GM10248 (cell line): ENCODE results near the gene SLC39A13.

Source experiments
- CTCF ChIA-PET: fragments of 300-600 bp; sonication (Branson Sonifier 250); formaldehyde crosslinking; extraction: SDS; loops from one replicate; lab custom pipeline; 2021; ENCODE audit warnings: antibody characterized with exemption; lab: Yijun Ruan, JAX
- POLR2A ChIA-PET: fragments of 350-650 bp; sonication (Branson Sonifier 250); formaldehyde crosslinking; extraction: SDS; loops from one replicate; lab custom pipeline; 2020; ENCODE audit warnings: antibody characterized with exemption; lab: Yijun Ruan, JAX
- DNase-seq: peaks from one replicate; pipeline ENCODE4 v3.0.0; 2012; ENCODE audit errors: extremely low spot score
- TF ChIP-seq, protein P1 (sequence below): IDR thresholded peaks from 2 replicates; pipeline ENCODE4 v1.5.1; 2012; ENCODE audit warnings: mild to moderate bottlenecking, low read depth; ENCODE audit errors: extremely low read depth, missing control alignments, control extremely low read depth

Gene SLC39A13

DNA sequence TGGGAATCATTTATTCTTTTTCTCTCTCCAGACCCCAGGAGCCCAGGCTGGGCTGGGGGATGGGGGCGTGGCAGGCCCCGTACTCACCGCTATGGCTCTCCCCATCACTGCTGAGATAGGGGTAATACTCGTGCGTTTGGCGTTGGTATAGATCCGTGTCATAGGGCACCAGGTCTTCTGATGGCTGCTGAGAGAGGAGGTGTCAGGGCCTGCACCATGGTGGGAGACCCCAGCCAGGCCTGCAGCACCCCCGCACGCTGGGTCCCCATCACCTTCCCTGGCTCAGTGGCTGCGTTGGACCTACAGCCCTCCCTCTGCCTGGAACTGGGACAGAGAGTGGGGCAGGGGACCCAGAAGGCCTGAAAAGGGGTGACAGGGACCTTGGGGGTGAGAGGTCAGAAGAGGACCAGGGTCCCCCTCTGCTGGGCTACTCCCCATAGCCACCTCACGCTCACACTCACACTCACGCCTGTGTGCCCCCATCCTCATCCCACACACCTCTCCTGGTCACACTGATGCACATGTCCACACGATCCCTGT is 32.8 kb upstream of the SLC39A13 start:
- TF ChIP-seq, protein P1, sequence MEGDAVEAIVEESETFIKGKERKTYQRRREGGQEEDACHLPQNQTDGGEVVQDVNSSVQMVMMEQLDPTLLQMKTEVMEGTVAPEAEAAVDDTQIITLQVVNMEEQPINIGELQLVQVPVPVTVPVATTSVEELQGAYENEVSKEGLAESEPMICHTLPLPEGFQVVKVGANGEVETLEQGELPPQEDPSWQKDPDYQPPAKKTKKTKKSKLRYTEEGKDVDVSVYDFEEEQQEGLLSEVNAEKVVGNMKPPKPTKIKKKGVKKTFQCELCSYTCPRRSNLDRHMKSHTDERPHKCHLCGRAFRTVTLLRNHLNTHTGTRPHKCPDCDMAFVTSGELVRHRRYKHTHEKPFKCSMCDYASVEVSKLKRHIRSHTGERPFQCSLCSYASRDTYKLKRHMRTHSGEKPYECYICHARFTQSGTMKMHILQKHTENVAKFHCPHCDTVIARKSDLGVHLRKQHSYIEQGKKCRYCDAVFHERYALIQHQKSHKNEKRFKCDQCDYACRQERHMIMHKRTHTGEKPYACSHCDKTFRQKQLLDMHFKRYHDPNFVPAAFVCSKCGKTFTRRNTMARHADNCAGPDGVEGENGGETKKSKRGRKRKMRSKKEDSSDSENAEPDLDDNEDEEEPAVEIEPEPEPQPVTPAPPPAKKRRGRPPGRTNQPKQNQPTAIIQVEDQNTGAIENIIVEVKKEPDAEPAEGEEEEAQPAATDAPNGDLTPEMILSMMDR = no peak
- ChIA-PET CTCF (interaction anchor here (5.4 kb wide), 1 partner anchor 35 kb away, joined by 92 read pairs; the partner anchor contains the start of gene SLC39A13), POLR2A (no interaction called here)
- DNase-seq = no peak

DNA sequence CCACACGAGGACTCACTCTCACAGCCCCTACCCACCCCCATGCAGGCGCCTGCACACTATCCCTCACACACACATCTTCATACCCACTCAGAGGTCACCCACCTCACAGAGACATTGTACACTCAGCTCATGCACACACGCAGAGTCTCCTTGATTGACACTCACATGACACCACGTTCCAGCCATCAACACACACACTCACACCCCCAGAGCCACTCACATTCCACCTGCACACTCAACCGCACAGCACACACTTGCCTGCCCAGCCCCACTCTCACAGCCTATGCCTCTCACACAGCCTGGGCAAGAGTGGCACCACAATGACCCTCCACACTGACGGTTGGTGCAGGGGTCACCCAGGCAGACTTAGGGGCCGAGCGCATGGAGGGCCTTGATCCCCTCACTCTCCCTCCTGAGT is 32.3 kb upstream of the SLC39A13 start:
- POLR2A ChIA-PET = no interaction called here
- CTCF ChIA-PET = interaction anchor here (0.8 to 1.9 kb wide), 4 partner anchors 12 to 27 kb away, joined by 3 to 6 read pairs (median 4); no protein-coding TSS in a partner anchor
- DNase-seq = no peak
- TF ChIP-seq, protein P1 = no peak

DNA sequence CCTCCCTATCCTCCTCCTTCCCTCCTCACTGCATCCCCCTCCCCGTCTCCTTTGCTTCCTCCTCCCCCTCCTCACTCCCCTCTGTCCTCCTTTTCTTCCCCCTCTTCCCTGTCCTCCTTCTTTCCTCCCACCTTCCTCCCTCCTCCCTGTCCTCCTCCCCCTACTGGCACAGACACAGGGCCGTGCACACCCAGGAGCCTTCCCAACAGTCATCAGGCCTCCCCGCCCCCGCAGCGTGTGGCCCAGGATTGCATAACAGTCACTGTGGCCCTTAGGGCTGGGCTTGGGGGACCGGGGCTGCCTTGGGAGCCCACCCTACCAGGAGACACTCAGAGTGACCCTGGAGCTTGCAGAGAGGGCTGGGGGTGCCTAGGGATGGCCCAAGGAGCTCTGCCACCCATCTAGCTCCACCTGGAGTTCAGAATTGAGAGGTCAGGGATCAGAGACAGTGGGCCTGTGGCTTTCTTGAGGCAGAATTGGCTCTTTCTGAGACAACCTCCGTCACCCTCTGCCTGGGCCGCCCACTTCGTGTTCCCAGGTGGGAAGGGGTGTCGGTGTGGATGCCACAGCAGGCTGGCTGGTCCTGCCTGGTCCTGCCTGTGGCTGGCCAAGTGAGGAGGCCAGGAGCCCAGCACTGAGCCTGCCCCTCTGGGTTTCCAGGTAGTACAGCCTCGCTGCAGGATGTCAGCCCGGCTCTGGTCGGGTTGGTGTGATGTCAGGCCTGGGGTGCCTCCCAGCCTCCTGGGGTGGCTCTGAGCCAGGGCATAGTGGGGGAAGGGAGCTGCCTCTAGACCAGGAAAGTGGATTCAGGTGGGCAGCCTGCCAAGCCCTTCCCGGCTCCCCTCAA is 31.6 kb upstream of the SLC39A13 start:
- CTCF ChIA-PET = interaction anchor here (0.8 to 1.9 kb wide), 6 partner anchors 13 to 142 kb away, joined by 3 to 6 read pairs (median 4); no protein-coding TSS in a partner anchor

DNA sequence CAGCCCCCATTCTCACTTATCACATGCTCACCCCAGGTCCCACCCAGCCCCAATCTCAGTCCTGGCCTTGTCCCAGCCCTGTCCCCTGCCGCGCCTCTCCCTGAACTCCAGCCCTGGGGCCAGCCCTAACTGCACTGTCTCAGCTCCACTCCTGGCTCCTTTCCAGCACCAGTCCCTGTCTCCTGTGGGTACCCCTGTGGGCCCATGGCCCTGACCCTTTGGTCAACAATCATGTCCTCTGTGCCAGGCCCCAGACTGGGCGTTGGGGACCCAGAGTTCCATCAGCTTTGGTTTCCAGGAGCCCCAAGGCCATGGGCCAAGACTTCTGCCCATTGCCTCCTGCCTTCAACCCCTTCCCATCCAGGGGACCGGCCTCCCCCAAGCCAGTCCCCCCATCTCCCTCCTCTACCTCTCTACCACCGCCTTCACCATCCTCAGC is 30.8 kb upstream of the SLC39A13 start:
- TF ChIP-seq, protein P1 = no peak
- ChIA-PET CTCF (interaction anchor here (1.2 to 1.9 kb wide), 5 partner anchors 14 to 141 kb away, joined by 3 to 6 read pairs (median 4); no protein-coding TSS in a partner anchor), POLR2A (no interaction called here)
- no peak for DNase-seq

More for the DNA sequence above, 31.6 kb upstream of the SLC39A13 start:
- peak; percentile 68 for DNase-seq
- POLR2A ChIA-PET = no interaction called here
- TF ChIP-seq, protein P1 = no peak

DNA sequence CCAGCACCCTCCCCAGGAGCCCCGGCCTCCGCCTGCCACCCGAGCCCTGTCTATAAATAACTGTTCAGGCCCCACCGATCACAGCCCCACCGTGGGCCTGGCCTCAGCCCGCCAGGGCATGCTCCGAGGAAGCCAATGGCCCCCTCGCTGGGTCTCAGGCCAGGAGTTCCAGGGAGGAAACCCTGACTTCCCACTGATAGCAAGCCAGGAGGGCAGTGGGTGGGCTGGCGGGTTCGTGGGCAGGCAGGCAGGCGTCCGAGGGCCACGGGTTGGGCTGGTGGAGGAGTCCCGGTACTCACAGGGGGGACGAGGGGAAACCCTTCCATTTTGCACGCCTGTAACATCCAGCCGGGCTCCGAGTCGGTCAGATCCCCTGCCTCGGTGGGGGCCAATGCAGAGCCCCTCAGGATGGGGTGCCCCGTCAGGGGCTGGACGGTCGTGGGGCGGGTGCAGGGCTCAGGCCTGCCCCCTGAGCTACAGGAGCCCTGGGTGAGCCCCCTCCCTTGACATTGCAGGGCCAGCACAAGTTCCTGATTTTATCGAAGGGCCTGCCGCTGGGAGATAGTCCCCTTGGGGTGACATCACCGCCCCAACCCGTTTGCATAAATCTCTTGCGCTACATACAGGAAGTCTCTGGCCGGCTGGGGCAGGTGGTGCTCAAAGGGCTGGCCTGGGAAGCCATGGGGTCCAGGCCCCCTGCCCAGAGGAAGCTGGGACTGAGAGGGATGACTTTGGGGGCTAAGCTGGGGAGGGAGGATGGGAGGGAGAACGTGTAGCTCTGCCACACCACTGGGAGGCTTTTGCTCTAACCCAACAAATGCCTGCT is 30.2 kb upstream of the SLC39A13 start, which contains the start of gene SPI1:
TSS of gene SPI1 (minus strand) at position 538 of the 826 bp plus-strand sequence. CDS start at position 344, 194 bp downstream.
- TF ChIP-seq, protein P1 = no peak
- ChIA-PET CTCF (interaction anchor here (0.7 to 1.9 kb wide), 9 partner anchors 10 to 200 kb away, joined by 3 to 6 read pairs (median 3); no protein-coding TSS in a partner anchor), POLR2A (interaction anchor here (0.8 kb wide), 2 partner anchors 11 to 34 kb away, joined by 3 to 4 read pairs; no protein-coding TSS in a partner anchor)
- DNase-seq = peak; percentile 90
